Liver (tissue), 9 donors: ENCODE results near the gene DCTPP1. TPM values are rescaled to one million over a fixed set of nuclear protein-coding genes. Genes with fewer than 3 reads are reported as not detected.
"Not testable (repeated sequence)": the region's sequence is repeated elsewhere in the genome, so short reads cannot be mapped to it uniquely, and the experiment has no call there.

Experiments
- DNase-seq: peaks from one replicate; pipeline ENCODE4 v3.0.0-alpha.2; 2017; ENCODE audit warnings: low spot score
- H3K27ac ChIP-seq, 2 donors: one replicate each; pipeline ENCODE4 v1.7.0; 2013; ENCODE audit warnings: inconsistent platforms in 2 of 2, low read length in 2 of 2, control low read depth in 1 of 2, low read depth in 1 of 2, mild to moderate bottlenecking in 1 of 2
- H3K27me3 ChIP-seq, 4 donors: one replicate each; pipeline versions ENCODE4 v1.6.1 to v1.7.0; 2013; ENCODE audit warnings: low read length in 3 of 4, inconsistent platforms in 1 of 4, mild to moderate bottlenecking in 1 of 4, moderate library complexity in 1 of 4; ENCODE audit not compliant: control insufficient read depth in 4 of 4, insufficient read depth in 4 of 4
- H3K36me3 ChIP-seq, 4 donors: one replicate each; pipeline versions ENCODE4 v1.6.1 to v1.7.0; 2013; ENCODE audit warnings: low read length in 3 of 4, mild to moderate bottlenecking in 3 of 4, low read depth in 1 of 4, moderate library complexity in 1 of 4; ENCODE audit not compliant: control insufficient read depth in 4 of 4, insufficient read depth in 3 of 4
- H3K4me1 ChIP-seq, 4 donors: one replicate each; pipeline versions ENCODE4 v1.6.1 to v1.7.0; 2013; ENCODE audit warnings: low read length in 3 of 4, mild to moderate bottlenecking in 3 of 4, moderate library complexity in 1 of 4; ENCODE audit not compliant: control insufficient read depth in 4 of 4, insufficient read depth in 4 of 4
- H3K4me3 ChIP-seq, 3 donors: one replicate each; pipeline versions ENCODE4 v1.6.1 to v1.7.0; 2013; ENCODE audit warnings: low read length in 3 of 3, control low read depth in 1 of 3, low read depth in 1 of 3, mild to moderate bottlenecking in 1 of 3
- H3K9ac ChIP-seq, 2 donors: one replicate each; pipeline ENCODE4 v1.7.0; 2013; ENCODE audit warnings: low read length in 2 of 2, mild to moderate bottlenecking in 2 of 2, moderate library complexity in 2 of 2, control low read depth in 1 of 2, low read depth in 1 of 2
- H3K9me3 ChIP-seq, 4 donors: one replicate each; pipeline versions ENCODE4 v1.6.1 to v1.7.0; 2013; ENCODE audit warnings: low read length in 3 of 4; ENCODE audit not compliant: control insufficient read depth in 4 of 4
- FOXA1 ChIP-seq: IDR thresholded peaks from 2 replicates; pipeline ENCODE4 v1.6.1; 2016; ENCODE audit warnings: antibody characterized with exemption
- GABPA ChIP-seq, 2 donors: IDR thresholded peaks in 1 of 2; conservative IDR thresholded peaks in 1 of 2; 2 replicates each; pipeline ENCODE4 v1.6.1; 2016; ENCODE audit warnings: antibody characterized with exemption in 2 of 2, mild to moderate bottlenecking in 1 of 2, moderate library complexity in 1 of 2
- HNF4A ChIP-seq, 2 donors: conservative IDR thresholded peaks; 2 replicates each; pipeline ENCODE4 v1.6.1; 2016; ENCODE audit warnings: antibody characterized with exemption in 2 of 2, mild to moderate bottlenecking in 2 of 2
- HNF4G ChIP-seq: IDR thresholded peaks from 2 replicates; pipeline ENCODE4 v1.6.1; 2016; ENCODE audit warnings: antibody characterized with exemption
- NR2F2 ChIP-seq: IDR thresholded peaks from 2 replicates; pipeline ENCODE4 v1.6.1; 2016; ENCODE audit warnings: antibody characterized with exemption
- RXRA ChIP-seq, 2 donors: IDR thresholded peaks; 2 replicates each; pipeline ENCODE4 v1.6.1; 2017 to 2018; ENCODE audit warnings: antibody characterized with exemption in 2 of 2, mild to moderate bottlenecking in 1 of 2
- SP1 ChIP-seq: IDR thresholded peaks from 2 replicates; pipeline ENCODE4 v1.6.1; 2018; ENCODE audit warnings: antibody characterized with exemption, mild to moderate bottlenecking
- YY1 ChIP-seq: IDR thresholded peaks from 2 replicates; pipeline ENCODE4 v1.6.1; 2016; ENCODE audit warnings: antibody characterized with exemption, mild to moderate bottlenecking
- WGBS: extraction: QIAGEN DNeasy Blood & Tissue Kit; methylation state at CpG from one replicate; pipeline ENCODE4 v1.1.7; 2013; 5-methylcytosine and 5-hydroxymethylcytosine counted together
- polyA plus RNA-seq, 2 donors: library from polyadenylated mRNA; stranded (reverse) in 1 of 2; unstranded in 1 of 2; fragments of 200-250 nt in 1 of 2; fragments of >200 nt in 1 of 2; fragmentation: Nextera tagmentation in 1 of 2; extraction: Ambion mirVana in 1 of 2; gene quantifications; one replicate each; pipeline versions ENCODE4 v1.2.1 to v1.2.3, GENCODE V29; 2013 to 2015
- total RNA-seq, 2 donors: library from RNA; depleted of rRNA; stranded (reverse); fragments of >200 nt; gene quantifications; one replicate each; pipeline ENCODE4 v1.2.3, GENCODE V29; 2014
- TF ChIP-seq, protein P1 (sequence below): IDR thresholded peaks from 2 replicates; pipeline ENCODE4 v1.6.1; 2016; ENCODE audit warnings: antibody characterized with exemption
- TF ChIP-seq, protein P2 (sequence below): IDR thresholded peaks from 2 replicates; pipeline ENCODE4 v1.6.1; 2016; ENCODE audit warnings: antibody characterized with exemption, mild to moderate bottlenecking
- donor health status: healthy.
- donor health status: healthy.
- donor health status: healthy.
- donor health status: healthy.
- donor health status: healthy.

DCTPP1 gene
- total and polyA plus RNA-seq, 4 donors = 6.0 to 18.8 (median 15.0) TPM

GRCh38 chr16:30470170-30470512, 40.3 kb upstream of the DCTPP1 start:
- H3K27me3 ChIP-seq = no peaks in the 10 kb centered on the region
- no peak overlapping the region for H3K4me3 ChIP-seq
- peaks cover 4 to 12% (median 8%) of the 10 kb centered on the region in 4 donors for H3K4me1 ChIP-seq
- H3K27ac ChIP-seq = no peak overlapping the region
- TF ChIP-seq RXRA (IDR thresholded peaks at IDR 0.05) = no peak
- TF ChIP-seq, protein P1, sequence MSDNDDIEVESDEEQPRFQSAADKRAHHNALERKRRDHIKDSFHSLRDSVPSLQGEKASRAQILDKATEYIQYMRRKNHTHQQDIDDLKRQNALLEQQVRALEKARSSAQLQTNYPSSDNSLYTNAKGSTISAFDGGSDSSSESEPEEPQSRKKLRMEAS = no peak
- no peak overlapping the region for H3K9ac ChIP-seq
- WGBS = 85% methylated on average over 3 of the region's 3 CpGs
- H3K9me3 ChIP-seq = no peaks in the 10 kb centered on the region
- H3K36me3 ChIP-seq = no peaks in the 10 kb centered on the region
- DNase-seq = no peak

- H3K27ac ChIP-seq = no peak overlapping the region
- H3K9me3 ChIP-seq = no peaks in the 10 kb centered on the region
- DNase-seq = no peak
- no peak overlapping the region for H3K9ac ChIP-seq
- peaks cover 0 to 4% (median 0%) of the 10 kb centered on the region in 4 donors for H3K4me1 ChIP-seq
- H3K4me3 ChIP-seq = no peak overlapping the region
- 93% methylated on average over 7 of the region's 7 CpGs for WGBS
- H3K27me3 ChIP-seq = no peaks in the 10 kb centered on the region
- no peaks in the 10 kb centered on the region for H3K36me3 ChIP-seq
- TF ChIP-seq, protein P2, sequence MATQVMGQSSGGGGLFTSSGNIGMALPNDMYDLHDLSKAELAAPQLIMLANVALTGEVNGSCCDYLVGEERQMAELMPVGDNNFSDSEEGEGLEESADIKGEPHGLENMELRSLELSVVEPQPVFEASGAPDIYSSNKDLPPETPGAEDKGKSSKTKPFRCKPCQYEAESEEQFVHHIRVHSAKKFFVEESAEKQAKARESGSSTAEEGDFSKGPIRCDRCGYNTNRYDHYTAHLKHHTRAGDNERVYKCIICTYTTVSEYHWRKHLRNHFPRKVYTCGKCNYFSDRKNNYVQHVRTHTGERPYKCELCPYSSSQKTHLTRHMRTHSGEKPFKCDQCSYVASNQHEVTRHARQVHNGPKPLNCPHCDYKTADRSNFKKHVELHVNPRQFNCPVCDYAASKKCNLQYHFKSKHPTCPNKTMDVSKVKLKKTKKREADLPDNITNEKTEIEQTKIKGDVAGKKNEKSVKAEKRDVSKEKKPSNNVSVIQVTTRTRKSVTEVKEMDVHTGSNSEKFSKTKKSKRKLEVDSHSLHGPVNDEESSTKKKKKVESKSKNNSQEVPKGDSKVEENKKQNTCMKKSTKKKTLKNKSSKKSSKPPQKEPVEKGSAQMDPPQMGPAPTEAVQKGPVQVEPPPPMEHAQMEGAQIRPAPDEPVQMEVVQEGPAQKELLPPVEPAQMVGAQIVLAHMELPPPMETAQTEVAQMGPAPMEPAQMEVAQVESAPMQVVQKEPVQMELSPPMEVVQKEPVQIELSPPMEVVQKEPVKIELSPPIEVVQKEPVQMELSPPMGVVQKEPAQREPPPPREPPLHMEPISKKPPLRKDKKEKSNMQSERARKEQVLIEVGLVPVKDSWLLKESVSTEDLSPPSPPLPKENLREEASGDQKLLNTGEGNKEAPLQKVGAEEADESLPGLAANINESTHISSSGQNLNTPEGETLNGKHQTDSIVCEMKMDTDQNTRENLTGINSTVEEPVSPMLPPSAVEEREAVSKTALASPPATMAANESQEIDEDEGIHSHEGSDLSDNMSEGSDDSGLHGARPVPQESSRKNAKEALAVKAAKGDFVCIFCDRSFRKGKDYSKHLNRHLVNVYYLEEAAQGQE = no peak
- TF ChIP-seq FOXA1 (no peak), GABPA (IDR thresholded peaks at IDR 0.05 in 1 of 2, conservative IDR thresholded peaks at IDR 0.05 in 1 of 2) (no peak)
Measured at GRCh38 chr16:30464078-30464477, 34.2 kb upstream of the DCTPP1 start.

DNA sequence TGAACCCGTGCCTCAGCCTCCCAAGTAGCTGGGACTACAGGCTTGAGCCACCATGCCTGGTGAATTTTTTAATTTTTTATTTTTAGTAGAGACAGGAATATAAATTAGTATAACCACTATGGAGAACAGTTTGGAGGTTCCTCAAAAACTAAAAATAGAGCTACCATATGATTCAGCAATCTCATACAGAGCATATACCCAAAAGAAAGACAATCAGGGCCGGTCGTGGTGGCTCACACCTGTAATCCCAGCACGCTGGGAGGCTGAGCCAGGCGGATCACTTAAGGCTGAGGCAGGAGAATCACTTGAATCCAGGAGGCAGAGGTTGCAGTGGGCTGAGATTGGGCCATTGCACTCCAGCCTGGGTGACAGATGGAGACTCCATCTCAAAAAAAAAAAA, 31.6 kb upstream of the DCTPP1 start:
- H3K27ac ChIP-seq, H3K9ac ChIP-seq, H3K9me3 ChIP-seq, DNase-seq, H3K4me1 ChIP-seq, H3K4me3 ChIP-seq, H3K36me3 ChIP-seq, H3K27me3 ChIP-seq: not testable (repeated sequence)
- WGBS = 88% methylated on average over 5 of the region's 5 CpGs

DNA sequence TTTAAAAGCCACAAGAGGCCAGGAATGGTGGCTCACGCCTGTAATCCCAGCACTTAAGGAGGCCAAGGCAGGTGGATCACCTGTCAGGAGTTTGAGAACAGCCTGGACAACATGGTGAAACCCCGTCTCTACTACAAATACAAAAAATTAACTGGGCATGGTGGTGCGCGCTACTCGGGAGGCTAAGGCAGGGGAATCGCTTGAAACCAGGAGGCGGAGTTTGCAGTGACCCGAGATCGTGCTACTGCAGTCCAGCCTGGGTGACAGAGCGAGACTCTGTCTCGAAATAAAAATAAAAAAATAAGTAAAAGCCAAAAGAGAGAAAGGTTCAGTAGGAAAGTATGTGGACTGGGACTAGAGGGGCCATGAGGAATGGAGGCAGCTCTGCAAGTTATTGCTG, 29.6 kb upstream of the DCTPP1 start:
- no peak for TF ChIP-seq YY1
- no peak for TF ChIP-seq GABPA (IDR thresholded peaks at IDR 0.05 in 1 of 2, conservative IDR thresholded peaks at IDR 0.05 in 1 of 2)
- no peak for TF ChIP-seq HNF4G
- TF ChIP-seq NR2F2 = no peak
- TF ChIP-seq SP1 = no peak
- no peak for TF ChIP-seq HNF4A (conservative IDR thresholded peaks at IDR 0.05)
- no peaks in the 10 kb centered on the region for H3K9me3 ChIP-seq
- no peak for DNase-seq
- H3K27ac ChIP-seq = no peak overlapping the region
- no peak overlapping the region for H3K9ac ChIP-seq
- no peaks in the 10 kb centered on the region for H3K36me3 ChIP-seq
- 91% methylated on average over 11 of the region's 11 CpGs for WGBS
- no peak overlapping the region for H3K4me3 ChIP-seq
- no peaks in the 10 kb centered on the region for H3K27me3 ChIP-seq
- peaks cover 0 to 9% (median 0%) of the 10 kb centered on the region in 4 donors for H3K4me1 ChIP-seq
